Lower leg skin (tissue), 3 donors: Measurements from ENCODE around the gene ALKBH3.

ENCODE experiments used
- CTCF ChIP-seq, 3 donors: fragments of 450-650 bp; IDR thresholded peaks; one replicate each; pipeline ENCODE4 v1.5.1; 2016; ENCODE audit warnings: antibody characterized with exemption in 3 of 3, mild to moderate bottlenecking in 3 of 3, moderate library complexity in 2 of 3
- POLR2A ChIP-seq, 2 donors: fragments of 450-650 bp; IDR thresholded peaks; one replicate each; pipeline ENCODE4 v1.6.1; 2016 to 2017; ENCODE audit warnings: antibody characterized with exemption in 2 of 2, mild to moderate bottlenecking in 1 of 2, moderate library complexity in 1 of 2

- TF ChIP-seq CTCF (IDR thresholded peaks at IDR 0.05) (no peak), POLR2A (IDR thresholded peaks at IDR 0.05) (no peak)
Measured at GRCh38 chr11:43934601-43935423, 54.2 kb downstream of the ALKBH3 start.
